Mesothelial cell of epicardium (in vitro differentiated cells): ENCODE data around the gene ABI1. TPM values are rescaled to one million over a fixed set of nuclear protein-coding genes. Genes with fewer than 3 reads are reported as not detected.
A peak's percentile ranks its signal among the peaks of the same experiment; 100 is the strongest.

Experiments used
- DNase-seq, 2 experiments: peaks; one replicate each; pipeline ENCODE4 v3.0.0; 2021; ENCODE audit warnings: low spot score in 2 of 2; ENCODE audit not compliant: unreplicated experiment in 2 of 2
- H3K27ac Mint-ChIP-seq: 2 replicates; pipeline ENCODE4 v1.8.0; 2021; ENCODE audit warnings: mixed read lengths
- H3K27me3 Mint-ChIP-seq: 2 replicates; pipeline ENCODE4 v1.8.0; 2021; ENCODE audit warnings: low read depth, mixed read lengths
- H3K36me3 Mint-ChIP-seq: 2 replicates; pipeline ENCODE4 v1.8.0; 2021; ENCODE audit warnings: mixed read lengths
- H3K4me1 Mint-ChIP-seq: 2 replicates; pipeline ENCODE4 v1.8.0; 2021; ENCODE audit warnings: mixed read lengths
- H3K4me3 Mint-ChIP-seq: 2 replicates; pipeline ENCODE4 v1.8.0; 2021; ENCODE audit warnings: mild to moderate bottlenecking, moderate library complexity, mixed read lengths
- H3K9me3 Mint-ChIP-seq: 2 replicates; pipeline ENCODE4 v1.8.0; 2021; ENCODE audit warnings: mixed read lengths
- CTCF ChIP-seq: fragments of 200-600 bp; sonication (generic); IDR thresholded peaks from one replicate; pipeline ENCODE4 v1.5.0; 2021; ENCODE audit warnings: antibody characterized with exemption; ENCODE audit not compliant: unreplicated experiment
- total RNA-seq: library from RNA; stranded (reverse); gene quantifications from 3 replicates; pipeline ENCODE4 v1.2.1, GENCODE V29; 2021

ABI1 gene
- total RNA-seq, 1 donor from 2014 or later, result 41.3 TPM

GRCh38 chr10:26703096-26703495 is 157.7 kb downstream of the ABI1 start:
- Mint-ChIP-seq H3K4me3 (no peak overlapping the region), H3K9me3 (no peaks in the 10 kb centered on the region), H3K36me3 (peaks cover 21% of the 10 kb centered on the region), H3K27me3 (no peaks in the 10 kb centered on the region), H3K4me1 (peaks cover 9% of the 10 kb centered on the region), H3K27ac (no peak overlapping the region)
- no peak for TF ChIP-seq CTCF
- no peak for DNase-seq

GRCh38 chr10:26700884-26701630 is 159.7 kb downstream of the ABI1 start:
- no peak for TF ChIP-seq CTCF
- DNase-seq, result no peak
- no peak overlapping the region for H3K27ac Mint-ChIP-seq
- H3K4me1 Mint-ChIP-seq, result peaks cover 16% of the 10 kb centered on the region
- H3K4me3 Mint-ChIP-seq, result no peak overlapping the region
- H3K27me3 Mint-ChIP-seq, result no peaks in the 10 kb centered on the region
- H3K9me3 Mint-ChIP-seq, result no peaks in the 10 kb centered on the region
- H3K36me3 Mint-ChIP-seq, result peaks cover 6% of the 10 kb centered on the region

DNA sequence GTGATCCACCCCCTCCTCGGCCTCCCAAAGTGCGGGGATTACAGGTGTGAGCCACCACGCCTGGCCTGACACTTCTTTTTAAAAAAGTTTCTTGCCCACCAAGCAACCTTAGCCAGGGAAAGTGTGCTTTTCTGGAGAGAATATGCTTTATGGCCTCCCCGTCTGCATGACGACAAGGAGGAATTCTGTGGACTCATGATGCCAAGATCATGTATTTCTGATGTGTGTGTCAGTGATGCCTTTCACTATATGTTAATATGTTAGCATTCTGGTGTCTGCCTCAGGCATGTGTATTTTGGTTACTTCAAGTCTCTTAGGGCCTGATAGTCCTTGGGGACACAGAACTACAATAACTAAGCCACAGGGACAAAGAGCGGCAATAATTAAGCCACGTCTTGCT is 161.1 kb downstream of the ABI1 start:
- TF ChIP-seq CTCF, result no peak
- Mint-ChIP-seq H3K27me3 (peaks cover 2% of the 10 kb centered on the region), H3K4me3 (no peak overlapping the region), H3K36me3 (peaks cover 2% of the 10 kb centered on the region), H3K27ac (no peak overlapping the region), H3K4me1 (peaks cover 16% of the 10 kb centered on the region), H3K9me3 (no peaks in the 10 kb centered on the region)
- no peak for DNase-seq

DNA sequence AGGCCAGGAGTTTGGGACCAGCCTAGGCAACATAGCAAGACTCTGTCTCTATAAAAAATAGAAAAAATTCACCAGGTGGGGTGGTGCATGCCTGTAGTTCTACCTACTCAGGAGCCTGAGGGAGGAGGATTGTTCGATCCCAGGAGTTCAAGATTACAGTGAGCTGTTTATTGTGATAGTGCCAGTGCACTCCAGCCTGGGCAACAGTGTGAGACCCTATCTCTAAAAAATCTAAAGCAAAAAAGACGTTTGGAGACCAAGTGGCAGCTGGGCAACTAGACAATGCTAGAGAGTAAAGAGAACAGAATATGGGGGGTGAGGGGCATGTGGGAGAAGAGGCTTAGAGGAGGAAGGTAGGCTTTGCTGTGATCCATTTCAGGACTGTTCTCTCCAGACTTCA is 161.8 kb downstream of the ABI1 start:
- TF ChIP-seq CTCF, result no peak
- no peak for DNase-seq
- Mint-ChIP-seq H3K27me3 (peaks cover 7% of the 10 kb centered on the region), H3K9me3 (no peaks in the 10 kb centered on the region), H3K36me3 (peaks cover 2% of the 10 kb centered on the region), H3K27ac (no peak overlapping the region), H3K4me1 (peaks cover 16% of the 10 kb centered on the region), H3K4me3 (peak overlapping the region; percentile 97)

GRCh38 chr10:26697922-26698608 is 162.7 kb downstream of the ABI1 start:
- Mint-ChIP-seq H3K36me3 (peaks cover 2% of the 10 kb centered on the region), H3K4me1 (peaks cover 16% of the 10 kb centered on the region), H3K27me3 (peaks cover 12% of the 10 kb centered on the region), H3K27ac (peak overlapping the region; percentile 94), H3K9me3 (no peaks in the 10 kb centered on the region), H3K4me3 (peak overlapping the region; percentile 97)
- TF ChIP-seq CTCF, result no peak
- no peak for DNase-seq
